GM20000 (cell line): ENCODE data around the gene C22orf39.

ENCODE experiments used
- DNase-seq: peaks from one replicate; pipeline ENCODE4 v3.0.0; 2012; ENCODE audit warnings: low spot score
- CTCF ChIP-seq: IDR thresholded peaks from 2 replicates; pipeline ENCODE4 v1.5.1; 2012; ENCODE audit warnings: mild to moderate bottlenecking, control low read depth; ENCODE audit errors: extremely low read depth, missing control alignments

Gene C22orf39

GRCh38 chr22:19395276-19395675 is 52.2 kb downstream of the C22orf39 start:
- no peak for DNase-seq

DNA sequence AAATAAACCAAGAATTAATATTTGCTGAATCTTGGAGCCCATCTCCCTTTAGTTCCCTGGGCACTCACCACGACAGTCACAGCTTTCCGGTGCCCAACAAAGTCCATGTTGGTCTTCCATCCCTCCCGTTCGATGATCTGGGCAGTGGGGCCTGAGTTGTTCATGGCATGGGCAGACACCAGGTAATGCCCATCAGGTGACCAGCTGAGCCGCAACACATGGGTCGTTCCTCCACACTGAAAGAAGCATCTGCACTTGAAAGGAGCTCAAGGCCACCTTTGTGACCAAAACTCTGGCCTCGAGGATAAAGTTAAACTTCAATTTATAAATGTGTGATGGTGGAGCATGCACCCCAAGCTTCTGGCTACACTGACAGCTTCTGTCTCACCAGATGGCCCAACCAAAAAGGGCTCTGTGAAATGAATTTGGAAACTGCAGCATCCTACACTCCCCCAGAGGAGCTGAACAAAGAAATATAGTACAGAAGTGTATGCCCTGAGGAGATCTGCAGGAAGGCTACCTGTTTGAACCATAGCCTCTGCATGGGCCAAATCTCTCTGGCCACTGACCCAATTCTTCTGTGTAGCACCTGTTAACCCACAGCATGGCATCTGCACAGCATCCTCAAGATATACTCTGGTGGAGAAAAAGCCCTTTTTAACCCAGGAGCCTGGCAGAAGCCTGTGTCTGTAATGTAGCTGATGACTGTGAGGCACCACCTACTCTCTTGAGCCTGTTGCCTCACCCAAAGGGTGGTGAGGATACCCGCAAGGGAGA is 53.0 kb downstream of the C22orf39 start:
- no peak for DNase-seq
- TF ChIP-seq CTCF, result no peak

More at GRCh38 chr22:19395276-19395675, 52.2 kb downstream of the C22orf39 start:
- no peak for TF ChIP-seq CTCF

- TF ChIP-seq CTCF, result no peak
Observed at GRCh38 chr22:19393704-19394103, 53.8 kb downstream of the C22orf39 start.

More at GRCh38 chr22:19393704-19394103, 53.8 kb downstream of the C22orf39 start:
- DNase-seq, result no peak
